ENCODE results near the gene REPS1.

Gene REPS1

DNA sequence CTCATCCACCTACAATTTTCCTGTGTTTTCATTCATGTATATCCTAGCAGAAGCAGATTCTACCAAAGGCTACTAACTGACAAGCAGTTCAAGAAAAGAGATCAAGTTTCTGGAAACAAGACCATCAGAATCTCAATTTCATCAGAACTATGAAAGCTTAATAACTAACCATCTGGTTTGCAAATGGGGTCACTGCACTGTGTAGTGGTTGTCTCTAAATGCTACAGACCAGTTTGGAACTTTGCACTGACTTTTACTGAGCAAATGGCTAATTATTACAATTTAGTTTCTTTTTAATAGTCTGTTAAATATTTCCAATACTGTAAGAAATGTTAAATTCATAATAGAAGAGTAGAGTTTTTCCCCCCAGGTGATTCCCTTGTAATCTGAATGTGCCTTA, 64.5 kb downstream of the REPS1 start:
- DNase-seq (ENCODE audit: low read depth), result no peak
- TF ChIP-seq, protein P1, sequence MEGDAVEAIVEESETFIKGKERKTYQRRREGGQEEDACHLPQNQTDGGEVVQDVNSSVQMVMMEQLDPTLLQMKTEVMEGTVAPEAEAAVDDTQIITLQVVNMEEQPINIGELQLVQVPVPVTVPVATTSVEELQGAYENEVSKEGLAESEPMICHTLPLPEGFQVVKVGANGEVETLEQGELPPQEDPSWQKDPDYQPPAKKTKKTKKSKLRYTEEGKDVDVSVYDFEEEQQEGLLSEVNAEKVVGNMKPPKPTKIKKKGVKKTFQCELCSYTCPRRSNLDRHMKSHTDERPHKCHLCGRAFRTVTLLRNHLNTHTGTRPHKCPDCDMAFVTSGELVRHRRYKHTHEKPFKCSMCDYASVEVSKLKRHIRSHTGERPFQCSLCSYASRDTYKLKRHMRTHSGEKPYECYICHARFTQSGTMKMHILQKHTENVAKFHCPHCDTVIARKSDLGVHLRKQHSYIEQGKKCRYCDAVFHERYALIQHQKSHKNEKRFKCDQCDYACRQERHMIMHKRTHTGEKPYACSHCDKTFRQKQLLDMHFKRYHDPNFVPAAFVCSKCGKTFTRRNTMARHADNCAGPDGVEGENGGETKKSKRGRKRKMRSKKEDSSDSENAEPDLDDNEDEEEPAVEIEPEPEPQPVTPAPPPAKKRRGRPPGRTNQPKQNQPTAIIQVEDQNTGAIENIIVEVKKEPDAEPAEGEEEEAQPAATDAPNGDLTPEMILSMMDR (conservative IDR thresholded peaks at IDR 0.05; ENCODE audit: control insufficient read depth, insufficient read depth, low read depth, low read length), result no peak
- no peak overlapping the region for H3K4me3 ChIP-seq (ENCODE audit: control insufficient read depth, low read depth, low read length)

DNA sequence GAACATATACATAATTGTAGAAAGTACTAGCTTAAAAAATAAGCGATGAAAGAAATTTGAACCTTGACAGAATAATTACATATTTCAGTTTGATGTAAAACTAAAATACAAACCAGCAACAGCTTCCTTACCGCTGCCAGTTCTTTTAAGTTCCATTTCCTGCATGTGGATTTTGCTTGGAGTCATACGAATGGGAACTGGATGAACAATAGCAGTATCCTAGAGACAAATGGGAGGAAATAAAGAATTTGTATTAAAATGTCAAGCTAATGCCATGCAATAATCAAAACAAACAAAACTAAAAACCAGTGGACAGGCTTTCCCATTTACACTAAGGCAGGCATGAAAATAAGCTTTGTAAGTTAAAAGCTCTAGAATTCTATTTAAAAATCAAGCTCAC, 67.1 kb downstream of the REPS1 start:
- H3K4me3 ChIP-seq (ENCODE audit: control insufficient read depth, low read depth, low read length), result no peak overlapping the region
- TF ChIP-seq, protein P1 (conservative IDR thresholded peaks at IDR 0.05; ENCODE audit: control insufficient read depth, insufficient read depth, low read depth, low read length), result no peak
- DNase-seq (ENCODE audit: low read depth), result no peak

DNA sequence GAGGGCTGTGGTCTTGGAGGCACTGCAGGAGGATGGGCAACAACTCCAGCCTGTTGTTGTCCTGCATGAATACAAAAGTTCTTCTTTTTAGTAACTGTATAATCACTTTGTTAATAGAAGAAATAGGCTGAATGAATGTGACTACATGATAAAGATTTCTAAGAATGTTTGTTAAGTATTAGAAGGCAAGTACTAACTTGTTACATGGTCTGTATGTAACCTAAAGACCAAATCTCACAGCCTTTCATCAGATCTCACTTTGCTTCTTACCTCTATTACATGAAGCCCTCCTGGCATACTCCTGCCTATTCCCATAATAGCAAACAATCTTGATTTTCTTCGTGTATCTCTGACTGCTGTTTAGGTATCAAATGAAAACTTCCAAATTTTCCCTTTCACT, 73.4 kb downstream of the REPS1 start:
- DNase-seq (ENCODE audit: low read depth), result no peak
- TF ChIP-seq, protein P1 (conservative IDR thresholded peaks at IDR 0.05; ENCODE audit: control insufficient read depth, insufficient read depth, low read depth, low read length), result no peak
- H3K4me3 ChIP-seq (ENCODE audit: control insufficient read depth, low read depth, low read length), result no peak overlapping the region

DNA sequence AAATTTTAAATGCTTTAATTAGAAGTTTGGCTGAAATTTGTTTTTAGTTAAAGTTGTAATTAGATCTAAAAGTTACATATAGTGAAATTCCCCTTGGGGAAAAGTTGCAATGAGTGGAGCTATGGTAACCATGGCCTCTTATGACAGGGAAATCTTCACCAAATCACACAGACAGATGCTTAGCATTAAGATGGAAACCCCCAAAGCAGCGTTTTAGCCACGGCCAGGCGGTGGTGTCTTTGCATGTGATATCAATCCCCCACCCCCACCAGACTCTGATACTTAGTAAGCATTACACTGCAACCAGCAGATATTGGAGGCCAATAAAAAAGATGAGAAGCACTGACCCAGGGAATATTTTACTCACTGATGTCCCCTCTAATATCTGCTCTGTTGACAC, 75.7 kb downstream of the REPS1 start:
- TF ChIP-seq, protein P1 (conservative IDR thresholded peaks at IDR 0.05; ENCODE audit: control insufficient read depth, insufficient read depth, low read depth, low read length), result no peak
- DNase-seq (ENCODE audit: low read depth), result no peak
- H3K4me3 ChIP-seq (ENCODE audit: control insufficient read depth, low read depth, low read length), result no peak overlapping the region

DNA sequence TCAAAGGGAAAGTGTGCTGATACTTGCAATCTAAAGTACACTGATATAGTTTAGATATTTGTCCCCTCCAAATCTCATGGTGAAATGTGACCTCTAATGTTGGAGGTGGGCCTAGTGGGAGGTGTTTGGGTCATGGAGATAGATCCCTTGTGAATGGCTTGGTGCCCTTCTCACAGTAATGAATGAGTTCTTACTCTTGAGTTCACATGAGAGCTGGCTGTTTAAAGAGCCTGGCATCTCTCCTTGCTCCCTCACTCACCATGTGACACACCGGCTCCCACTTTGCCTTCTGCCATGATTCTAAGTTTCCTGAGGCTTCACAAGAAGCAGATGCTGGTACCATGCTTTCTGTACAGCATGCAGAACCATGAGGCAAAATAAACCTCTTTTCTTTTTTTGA, 78.1 kb downstream of the REPS1 start:
- TF ChIP-seq, protein P1 (conservative IDR thresholded peaks at IDR 0.05; ENCODE audit: control insufficient read depth, insufficient read depth, low read depth, low read length), result no peak
- DNase-seq (ENCODE audit: low read depth), result no peak
- H3K4me3 ChIP-seq (ENCODE audit: control insufficient read depth, low read depth, low read length), result no peak overlapping the region

DNA sequence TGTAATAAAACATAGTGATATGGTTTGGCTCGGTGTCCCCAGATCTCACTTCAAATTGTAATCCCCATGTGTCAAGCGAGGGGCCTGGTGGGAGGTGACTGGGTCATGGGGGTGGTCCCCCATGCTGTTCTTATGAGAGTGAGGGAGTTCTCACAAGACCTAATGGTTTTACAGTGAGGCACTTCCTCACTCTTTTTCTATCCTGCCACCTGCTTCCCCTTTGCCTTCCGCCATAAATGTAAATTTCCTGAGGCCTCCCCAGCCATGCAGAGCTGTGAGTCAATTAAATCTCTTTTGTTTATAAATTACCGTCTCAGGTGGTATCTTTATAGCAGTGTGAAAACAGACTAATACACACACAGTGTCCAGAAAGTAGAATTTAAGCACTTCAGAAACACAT, 78.5 kb downstream of the REPS1 start:
- no peak overlapping the region for H3K4me3 ChIP-seq (ENCODE audit: control insufficient read depth, low read depth, low read length)
- DNase-seq (ENCODE audit: low read depth), result no peak
- TF ChIP-seq, protein P1 (conservative IDR thresholded peaks at IDR 0.05; ENCODE audit: control insufficient read depth, insufficient read depth, low read depth, low read length), result no peak

DNA sequence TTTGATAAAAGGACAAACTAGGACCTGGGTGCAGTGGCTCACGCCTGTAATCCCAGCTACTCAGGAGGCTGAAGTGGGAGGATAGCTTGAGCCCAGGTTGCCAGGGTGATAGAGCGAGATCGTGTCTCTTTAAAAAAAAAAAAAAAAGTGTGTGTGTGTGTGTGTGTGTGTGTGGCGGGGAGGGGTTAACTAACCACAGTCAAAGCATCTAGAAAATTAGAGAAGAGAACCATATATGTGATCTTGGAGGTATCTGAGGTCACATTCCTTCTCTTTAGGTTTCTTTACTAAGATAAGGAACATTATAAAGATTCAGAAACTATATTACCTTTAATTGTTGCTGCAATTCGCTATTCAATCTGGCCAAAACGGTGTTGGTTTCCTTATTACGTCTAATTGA, 80.9 kb downstream of the REPS1 start:
- no peak overlapping the region for H3K4me3 ChIP-seq (ENCODE audit: control insufficient read depth, low read depth, low read length)
- TF ChIP-seq, protein P1 (conservative IDR thresholded peaks at IDR 0.05; ENCODE audit: control insufficient read depth, insufficient read depth, low read depth, low read length), result no peak
- DNase-seq (ENCODE audit: low read depth), result no peak
